Panc1 (cell line): ENCODE measurements around the gene NPHP3. TPM values are rescaled to one million over a fixed set of nuclear protein-coding genes. Genes with fewer than 3 reads are reported as not detected.

Source experiments
- ATAC-seq: fragments of 200-7000 bp; cut with Tn5 transposase; 2 replicates; pipeline ENCODE4 v1.9.1; 2020; ENCODE audit warnings: mild to moderate bottlenecking, moderate library complexity
- BruUV-seq: library from RNA; stranded (reverse); fragments of 400-500 nt; replicated peaks from 2 replicates; lab custom pipeline; 2021; lab: Mats Ljungman, UMichigan
- CTCF ChIA-PET: fragments of 300-600 bp; sonication (Branson Sonifier 250); formaldehyde crosslinking; loops from one replicate; lab custom pipeline; 2022; ENCODE audit warnings: antibody characterized with exemption; lab: Charles Lee
- POLR2A ChIA-PET: fragments of 300-600 bp; sonication (Branson Sonifier 250); formaldehyde crosslinking; loops from one replicate; lab custom pipeline; 2022; ENCODE audit warnings: antibody characterized with exemption; lab: Charles Lee
- DNase-seq: peaks from one replicate; pipeline ENCODE4 v3.0.0-alpha.2; 2010; ENCODE audit warnings: low read depth, low spot score
- H3K27ac ChIP-seq: 2 replicates; pipeline ENCODE4 v1.5.1; 2011; ENCODE audit warnings: mild to moderate bottlenecking, low read length, inconsistent platforms
- H3K27me3 ChIP-seq: fragments of 200-500 bp; sonication (Bioruptor generic); 2 replicates; pipeline ENCODE4 v1.6.0; 2014; ENCODE audit warnings: low read length, inconsistent platforms; ENCODE audit not compliant: control insufficient read depth, insufficient read depth
- H3K36me3 ChIP-seq: fragments of 200-500 bp; sonication (Bioruptor generic); 2 replicates; pipeline ENCODE4 v1.5.1; 2014; ENCODE audit warnings: inconsistent platforms, mild to moderate bottlenecking, low read length, moderate library complexity; ENCODE audit not compliant: control insufficient read depth, insufficient read depth
- H3K4me1 ChIP-seq: 2 replicates; pipeline ENCODE4 v1.5.1; 2011; ENCODE audit warnings: inconsistent platforms, mild to moderate bottlenecking, low read length, moderate library complexity; ENCODE audit not compliant: control insufficient read depth, insufficient read depth
- H3K4me3 ChIP-seq, 2 experiments: 2 replicates each; pipeline ENCODE4 v1.5.1; 2011 to 2012; ENCODE audit warnings: low read depth in 2 of 2, low read length in 2 of 2, mild to moderate bottlenecking in 2 of 2, inconsistent platforms in 1 of 2, moderate library complexity in 1 of 2
- H3K9me3 ChIP-seq: fragments of 200-500 bp; sonication (Bioruptor generic); 2 replicates; pipeline ENCODE4 v1.5.1; 2014; ENCODE audit warnings: low read depth, mild to moderate bottlenecking, inconsistent platforms, low read length, moderate library complexity; ENCODE audit not compliant: control insufficient read depth, insufficient read depth
- POLR2AphosphoS5 ChIP-seq: IDR thresholded peaks from 2 replicates; pipeline ENCODE4 v1.6.1; 2012; ENCODE audit warnings: mild to moderate bottlenecking, low read depth, low read length, moderate library complexity
- REST ChIP-seq, 2 experiments: IDR thresholded peaks; 2 replicates each; pipeline ENCODE4 v1.6.1; 2011 to 2012; ENCODE audit warnings: low read depth in 2 of 2, control low read depth in 1 of 2, low read length in 1 of 2, mild to moderate bottlenecking in 1 of 2, moderate library complexity in 1 of 2; ENCODE audit not compliant: insufficient read depth in 1 of 2
- SIN3A ChIP-seq: IDR thresholded peaks from 2 replicates; pipeline ENCODE4 v1.6.1; 2012; ENCODE audit warnings: low read depth, mild to moderate bottlenecking, low read length, moderate library complexity, borderline replicate concordance; ENCODE audit not compliant: insufficient read depth
- TCF7L2 ChIP-seq: IDR thresholded peaks from 2 replicates; pipeline ENCODE4 v1.6.1; 2011; ENCODE audit warnings: mild to moderate bottlenecking, low read depth, low read length, inconsistent platforms
- in situ Hi-C: cut with HindIII; loops from 2 replicates; pipeline ENCODE4 v1.10.0; 2016; ENCODE audit warnings: low sequenced_read_pairs, low pct_unique_long_range_greater_than_20kb
- intact Hi-C: fragments of 100-400 bp; cut with micrococcal nuclease; formaldehyde crosslinking; loops from one replicate; pipeline ENCODE4 v1.10.0; 2022; ENCODE audit not compliant: unreplicated experiment
- total RNA-seq: library from RNA; stranded (reverse); gene quantifications from one replicate; pipeline ENCODE4 v1.2.1, GENCODE V29; 2021; ENCODE audit not compliant: unreplicated experiment
- TF ChIP-seq, protein P1 (sequence below): fragments of 450-650 bp; IDR thresholded peaks from 2 replicates; pipeline ENCODE4 v1.5.1; 2017; ENCODE audit warnings: mild to moderate bottlenecking

Gene NPHP3
- total RNA-seq, 1 experiment from 2014 or later = 34.0 TPM

DNA sequence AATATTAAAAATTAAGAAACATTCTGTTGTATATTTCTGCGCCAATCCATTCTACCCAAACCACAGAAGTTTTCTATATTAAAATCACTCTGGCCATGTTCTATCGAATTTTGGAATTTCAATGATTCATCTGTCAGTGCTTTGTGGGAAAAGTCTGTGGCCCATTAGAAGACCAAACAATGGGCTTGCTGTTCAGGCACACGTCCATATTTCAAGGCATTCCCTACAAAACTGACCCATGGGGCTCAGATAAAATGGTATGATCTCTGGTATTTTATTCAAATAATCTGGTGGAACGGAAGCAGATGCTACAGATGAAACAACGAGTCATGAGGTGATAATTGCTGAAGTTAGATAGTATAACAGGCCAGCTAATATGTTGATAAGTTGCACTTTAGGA lies 12.4 kb downstream of the NPHP3 start:
- no peak for ATAC-seq
- intact Hi-C loops (no loop called here), in situ Hi-C loops (no loop called here)
- no peak for DNase-seq
- H3K4me1 ChIP-seq = no peaks in the 10 kb centered on the region
- TF ChIP-seq POLR2AphosphoS5 (no peak), TCF7L2 (no peak), SIN3A (no peak), REST (IDR thresholded peaks at IDR 0.05; ENCODE audit: insufficient read depth in 1 of 2, low read depth in 2 of 2, low read length in 1 of 2) (no peak)
- TF ChIP-seq, protein P1, sequence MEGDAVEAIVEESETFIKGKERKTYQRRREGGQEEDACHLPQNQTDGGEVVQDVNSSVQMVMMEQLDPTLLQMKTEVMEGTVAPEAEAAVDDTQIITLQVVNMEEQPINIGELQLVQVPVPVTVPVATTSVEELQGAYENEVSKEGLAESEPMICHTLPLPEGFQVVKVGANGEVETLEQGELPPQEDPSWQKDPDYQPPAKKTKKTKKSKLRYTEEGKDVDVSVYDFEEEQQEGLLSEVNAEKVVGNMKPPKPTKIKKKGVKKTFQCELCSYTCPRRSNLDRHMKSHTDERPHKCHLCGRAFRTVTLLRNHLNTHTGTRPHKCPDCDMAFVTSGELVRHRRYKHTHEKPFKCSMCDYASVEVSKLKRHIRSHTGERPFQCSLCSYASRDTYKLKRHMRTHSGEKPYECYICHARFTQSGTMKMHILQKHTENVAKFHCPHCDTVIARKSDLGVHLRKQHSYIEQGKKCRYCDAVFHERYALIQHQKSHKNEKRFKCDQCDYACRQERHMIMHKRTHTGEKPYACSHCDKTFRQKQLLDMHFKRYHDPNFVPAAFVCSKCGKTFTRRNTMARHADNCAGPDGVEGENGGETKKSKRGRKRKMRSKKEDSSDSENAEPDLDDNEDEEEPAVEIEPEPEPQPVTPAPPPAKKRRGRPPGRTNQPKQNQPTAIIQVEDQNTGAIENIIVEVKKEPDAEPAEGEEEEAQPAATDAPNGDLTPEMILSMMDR = no peak
- no peak overlapping the region for H3K4me3 ChIP-seq
- H3K36me3 ChIP-seq = peaks cover 29% of the 10 kb centered on the region
- no peaks in the 10 kb centered on the region for H3K27me3 ChIP-seq
- no peak overlapping the region for H3K27ac ChIP-seq
- BruUV-seq = no TSS peak
- no peaks in the 10 kb centered on the region for H3K9me3 ChIP-seq
- ChIA-PET POLR2A (no interaction called here), CTCF (no interaction called here)

GRCh38 chr3:132703733-132704132 lies 18.5 kb downstream of the NPHP3 start:
- H3K36me3 ChIP-seq = peaks cover 48% of the 10 kb centered on the region
- no peaks in the 10 kb centered on the region for H3K9me3 ChIP-seq
- no peaks in the 10 kb centered on the region for H3K4me1 ChIP-seq
- intact Hi-C loops = no loop called here
- H3K27ac ChIP-seq = no peak overlapping the region
- ATAC-seq = no peak
- ChIA-PET CTCF (no interaction called here), POLR2A (no interaction called here)
- TF ChIP-seq, protein P1 = no peak
- no peak for TF ChIP-seq SIN3A
- no peak for TF ChIP-seq POLR2AphosphoS5
- no peak for TF ChIP-seq TCF7L2
- TF ChIP-seq REST (IDR thresholded peaks at IDR 0.05; ENCODE audit: insufficient read depth in 1 of 2, low read depth in 2 of 2, low read length in 1 of 2) = no peak
- no peak overlapping the region for H3K4me3 ChIP-seq
- H3K27me3 ChIP-seq = no peaks in the 10 kb centered on the region
- no TSS peak for BruUV-seq
- DNase-seq = no peak
- in situ Hi-C loops = no loop called here
